ENCODE measurements around the gene AGK.

DNA sequence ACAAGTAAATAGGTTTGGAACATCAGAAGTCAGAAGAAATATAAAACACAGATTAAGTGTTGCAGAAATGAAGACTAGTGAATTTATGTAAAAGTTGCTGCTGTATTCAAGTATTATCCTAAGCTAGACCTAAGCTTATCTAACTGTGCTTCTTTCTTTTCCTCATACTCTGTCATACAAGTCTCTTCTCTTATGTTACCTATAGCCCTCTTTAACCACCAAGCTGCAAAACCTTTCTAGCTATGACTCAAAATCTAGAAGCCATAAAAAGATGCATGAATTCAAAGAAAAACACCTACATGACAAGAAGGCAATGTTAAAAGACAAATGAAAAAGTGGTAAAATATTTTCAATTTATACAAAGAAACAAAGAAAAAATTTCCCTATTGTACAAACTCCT is 127.8 kb downstream of the AGK start:
- TF ChIP-seq, protein P1, sequence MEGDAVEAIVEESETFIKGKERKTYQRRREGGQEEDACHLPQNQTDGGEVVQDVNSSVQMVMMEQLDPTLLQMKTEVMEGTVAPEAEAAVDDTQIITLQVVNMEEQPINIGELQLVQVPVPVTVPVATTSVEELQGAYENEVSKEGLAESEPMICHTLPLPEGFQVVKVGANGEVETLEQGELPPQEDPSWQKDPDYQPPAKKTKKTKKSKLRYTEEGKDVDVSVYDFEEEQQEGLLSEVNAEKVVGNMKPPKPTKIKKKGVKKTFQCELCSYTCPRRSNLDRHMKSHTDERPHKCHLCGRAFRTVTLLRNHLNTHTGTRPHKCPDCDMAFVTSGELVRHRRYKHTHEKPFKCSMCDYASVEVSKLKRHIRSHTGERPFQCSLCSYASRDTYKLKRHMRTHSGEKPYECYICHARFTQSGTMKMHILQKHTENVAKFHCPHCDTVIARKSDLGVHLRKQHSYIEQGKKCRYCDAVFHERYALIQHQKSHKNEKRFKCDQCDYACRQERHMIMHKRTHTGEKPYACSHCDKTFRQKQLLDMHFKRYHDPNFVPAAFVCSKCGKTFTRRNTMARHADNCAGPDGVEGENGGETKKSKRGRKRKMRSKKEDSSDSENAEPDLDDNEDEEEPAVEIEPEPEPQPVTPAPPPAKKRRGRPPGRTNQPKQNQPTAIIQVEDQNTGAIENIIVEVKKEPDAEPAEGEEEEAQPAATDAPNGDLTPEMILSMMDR (IDR thresholded peaks at IDR 0.05; ENCODE audit: insufficient read depth, low read length, poor library complexity, severe bottlenecking): no peak
- TF ChIP-seq EZH2phosphoT487 (conservative IDR thresholded peaks at IDR 0.05; ENCODE audit: low read length): no peak

Measured in SU-DHL-6 (cell line).